GM12874 (cell line): Measurements from ENCODE around the gene STAP1.

Source experiments
- CTCF ChIP-seq: IDR thresholded peaks from 2 replicates; pipeline ENCODE4 v1.5.1; 2011; ENCODE audit warnings: low read depth, mild to moderate bottlenecking, control low read depth, low read length, moderate library complexity; ENCODE audit not compliant: insufficient read depth

STAP1 gene

GRCh38 chr4:67533112-67533511 lies 25.4 kb upstream of the STAP1 start:
- no peak for TF ChIP-seq CTCF

DNA sequence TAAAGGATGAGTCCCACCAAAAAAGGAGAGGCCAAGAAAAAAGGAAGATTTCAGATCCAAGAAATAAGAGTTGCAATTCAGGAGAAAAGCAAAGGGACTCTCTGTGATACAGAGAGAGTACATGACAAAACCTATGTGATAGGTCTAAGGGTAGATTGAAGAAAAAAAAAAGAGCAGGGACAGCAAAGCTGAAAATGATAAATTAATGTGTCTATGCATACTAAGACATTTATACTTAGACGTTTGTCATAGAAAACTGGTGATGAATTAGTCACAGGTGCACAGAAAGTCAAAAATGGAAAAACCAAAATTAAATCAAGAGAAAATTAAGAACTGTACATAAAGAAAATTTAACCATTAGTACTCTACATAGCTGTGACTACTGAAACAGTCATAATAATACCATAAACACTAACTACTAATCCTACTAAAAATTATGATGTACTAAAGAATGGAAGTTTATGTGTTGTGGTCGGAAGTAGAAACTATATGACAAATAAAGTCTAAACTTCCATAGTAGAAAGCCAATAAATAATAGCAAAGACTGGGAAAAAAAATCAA lies 23.2 kb upstream of the STAP1 start:
- no peak for TF ChIP-seq CTCF

DNA sequence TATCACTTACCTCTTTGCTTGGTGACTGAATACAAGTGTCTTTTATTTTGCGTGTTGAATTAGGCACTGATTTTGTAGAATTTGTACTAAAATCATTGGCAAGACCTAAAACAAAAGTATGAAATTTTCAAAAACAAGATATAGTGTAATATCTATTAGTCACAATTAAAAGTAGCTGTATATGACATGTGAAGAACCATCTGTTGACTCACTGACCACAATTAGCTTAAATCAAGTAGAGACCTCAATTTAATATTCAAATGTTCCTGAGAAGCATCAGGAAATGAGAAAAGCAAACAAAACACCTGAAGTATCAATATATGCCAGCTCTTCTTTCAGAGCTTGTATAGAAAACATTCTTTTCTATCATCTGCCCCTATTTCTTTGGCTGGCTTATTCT lies 18.7 kb upstream of the STAP1 start:
- TF ChIP-seq CTCF: no peak

DNA sequence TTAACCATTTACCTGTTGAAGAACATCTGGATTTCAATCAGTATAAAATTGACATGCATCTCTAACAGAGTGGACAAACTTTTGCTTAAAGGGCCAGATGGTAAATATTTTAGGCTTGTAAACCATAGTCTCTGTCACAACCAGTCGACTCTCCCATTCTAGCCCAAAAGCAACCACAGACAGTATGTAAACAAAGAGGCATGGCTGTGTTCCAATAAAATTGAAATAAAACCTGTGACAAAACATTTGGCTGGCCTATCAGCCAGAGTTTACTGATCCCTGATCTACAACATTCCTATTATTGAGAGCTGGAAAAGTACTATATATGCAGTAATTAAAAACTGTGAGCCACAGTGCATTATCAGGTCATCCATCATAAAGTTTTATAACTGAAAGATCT lies 16.5 kb upstream of the STAP1 start:
- TF ChIP-seq CTCF: no peak

DNA sequence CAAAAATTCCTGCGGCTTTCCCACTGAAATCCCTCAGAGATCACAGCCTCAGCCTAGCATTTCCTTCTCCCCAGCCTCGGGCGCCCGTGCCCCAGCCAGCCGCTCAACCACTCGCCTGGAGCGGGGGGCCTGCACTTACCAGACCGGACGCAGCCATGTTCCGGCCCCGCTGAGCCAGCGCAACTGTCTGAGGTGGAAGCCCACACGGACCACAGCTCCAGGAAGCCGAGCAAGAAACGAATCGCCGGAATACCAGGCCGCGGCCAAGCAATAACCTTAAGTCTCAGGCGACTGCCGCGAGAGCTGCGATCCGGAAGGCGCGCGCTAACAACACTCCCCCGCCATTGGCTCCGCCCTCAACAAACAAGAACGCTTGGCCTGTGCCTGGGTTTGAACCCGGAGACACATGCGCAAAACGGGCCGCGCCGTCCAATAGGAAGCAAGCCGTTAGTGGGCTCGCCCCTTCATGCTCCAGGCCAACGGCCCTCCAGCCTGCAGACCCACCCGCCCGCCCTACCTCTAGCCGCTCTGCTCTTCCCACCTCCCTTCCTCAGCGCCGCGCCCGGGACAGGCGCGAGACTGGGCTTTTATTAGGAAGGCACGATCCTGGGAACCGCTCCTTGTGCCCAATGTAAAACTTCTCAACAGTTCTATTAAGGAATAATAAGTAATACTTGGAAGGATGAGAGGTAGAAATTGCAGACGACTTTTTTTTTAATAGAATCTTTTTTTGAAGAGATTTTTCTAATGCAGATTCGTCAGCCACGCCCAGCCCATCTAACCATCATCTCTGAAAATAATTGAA lies 13.1 kb upstream of the STAP1 start, which contains the start of gene CENPC:
CENPC (minus strand) TSS at position 305 of the 805 bp plus-strand sequence; CDS start at position 157, 148 bp downstream.
- TF ChIP-seq CTCF: no peak

DNA sequence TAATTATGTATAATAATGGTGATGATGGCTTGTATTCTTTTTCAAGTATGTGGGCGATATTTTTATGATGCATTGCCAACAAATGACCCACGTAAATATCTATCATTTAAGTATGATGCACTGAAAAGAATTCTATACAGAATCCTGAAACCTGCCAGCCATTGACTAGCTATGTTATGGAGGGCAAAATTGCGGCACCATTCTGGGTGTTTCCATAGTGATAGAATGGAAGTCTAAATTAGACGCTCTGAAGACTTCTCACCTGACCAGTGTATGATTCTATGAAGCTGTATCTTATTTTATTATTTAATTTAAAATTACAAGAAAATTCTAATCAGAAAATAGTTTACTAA lies 12.5 kb upstream of the STAP1 start:
- no peak for TF ChIP-seq CTCF

DNA sequence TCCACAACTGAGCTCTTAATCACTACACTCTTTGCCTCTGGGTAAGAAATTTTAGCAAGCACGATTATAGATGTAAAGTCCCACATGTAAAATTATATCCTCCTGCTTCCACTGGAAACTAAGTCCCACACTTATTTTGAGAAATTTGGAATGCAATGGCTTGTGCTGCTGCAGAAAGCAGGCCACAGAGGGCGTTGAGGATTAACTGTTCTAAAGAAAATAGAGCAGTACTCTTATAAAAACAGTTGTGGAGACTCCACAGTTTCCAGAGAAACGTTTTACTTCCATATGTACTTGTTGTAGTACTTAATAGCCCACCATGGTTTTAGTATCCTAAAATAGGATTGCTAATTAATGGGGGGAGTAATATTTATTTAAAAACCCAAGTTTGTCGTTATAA lies 11.6 kb upstream of the STAP1 start:
- TF ChIP-seq CTCF: no peak
